NCI-H2107 treated with DMSO at 0.1 percent for 48 hours (cell line): ENCODE measurements around the gene ANKZF1.

Source experiments
- DNase-seq: peaks from one replicate; lab custom pipeline; 2025; ENCODE audit not compliant: unreplicated experiment; lab: John Stamatoyannopoulos, UW

ANKZF1 gene

GRCh38 chr2:219207134-219207883 is 22.3 kb upstream of the ANKZF1 start:
- DNase-seq = no peak

DNA sequence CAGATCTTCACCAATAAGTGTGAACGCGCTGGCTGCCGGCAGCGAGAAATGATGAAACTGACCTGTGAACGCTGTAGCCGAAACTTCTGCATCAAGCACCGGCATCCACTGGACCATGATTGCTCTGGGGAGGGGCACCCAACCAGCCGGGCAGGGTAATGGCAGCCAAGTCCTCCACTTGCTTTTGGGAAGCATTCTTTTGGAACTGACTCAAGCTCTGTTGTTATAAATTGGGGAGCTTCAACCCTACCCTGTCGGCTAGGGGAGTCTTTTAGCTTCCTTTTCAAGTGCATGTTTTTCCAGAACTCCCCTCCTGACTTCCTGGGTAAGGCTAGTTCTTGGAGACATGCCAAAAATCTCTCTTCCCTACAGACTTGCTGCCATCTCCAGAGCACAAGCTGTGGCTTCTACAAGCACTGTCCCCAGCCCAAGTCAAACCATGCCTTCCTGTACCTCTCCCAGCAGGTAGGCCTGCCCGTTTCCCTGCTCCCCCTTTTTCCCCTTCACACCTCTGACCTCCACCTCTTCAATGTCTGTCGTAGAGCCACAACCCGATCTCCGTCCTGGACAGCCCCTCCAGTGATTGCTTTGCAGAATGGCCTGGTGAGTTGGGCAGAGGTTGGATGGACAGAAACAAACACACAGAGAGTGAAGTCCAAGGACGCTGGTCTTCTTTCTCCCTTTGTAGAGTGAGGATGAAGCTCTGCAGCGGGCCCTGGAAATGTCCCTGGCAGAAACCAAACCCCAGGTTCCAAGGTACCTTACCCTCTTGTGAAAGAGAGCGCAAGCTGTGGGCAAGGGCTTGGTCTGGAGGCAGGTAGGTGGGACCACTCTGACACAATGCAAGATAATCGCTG is 21.5 kb upstream of the ANKZF1 start:
- DNase-seq = no peak

GRCh38 chr2:219209236-219210195 is 20.1 kb upstream of the ANKZF1 start:
- no peak for DNase-seq

DNA sequence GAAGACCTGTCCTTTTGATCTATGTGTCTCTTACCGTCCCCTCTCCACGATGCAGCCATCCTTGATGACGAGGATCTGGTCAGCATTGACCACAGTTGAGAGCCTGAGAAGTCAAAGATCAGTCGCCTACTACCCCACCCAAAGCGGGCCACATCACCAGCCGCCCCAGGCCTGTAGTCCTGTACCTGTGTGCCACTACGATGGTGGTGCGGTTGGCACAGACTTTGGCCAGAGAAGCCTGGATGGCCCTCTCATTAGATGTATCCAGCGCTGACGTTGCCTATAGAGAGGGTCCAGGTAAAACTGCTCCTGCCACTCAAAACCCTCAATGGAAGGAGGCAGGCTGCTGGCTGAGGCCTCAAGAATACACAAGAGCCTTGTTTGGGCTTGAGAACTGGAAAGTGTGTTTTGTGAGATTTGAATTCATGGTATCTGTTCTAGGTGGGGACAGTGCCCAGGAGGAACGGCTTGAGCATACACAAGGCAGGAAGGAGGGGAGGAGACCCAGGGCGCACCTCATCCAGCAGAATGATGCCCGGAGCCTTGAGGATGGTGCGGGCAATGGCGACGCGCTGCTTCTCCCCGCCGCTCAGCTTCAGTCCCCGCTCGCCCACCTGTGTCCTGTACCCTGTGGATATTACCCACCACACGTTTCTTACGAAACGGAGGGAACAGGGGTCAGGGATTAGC is 19.3 kb upstream of the ANKZF1 start:
- no peak for DNase-seq

GRCh38 chr2:219210886-219211362 is 18.7 kb upstream of the ANKZF1 start:
- no peak for DNase-seq

- no peak for DNase-seq
These were observed 16.6 kb upstream of the ANKZF1 start for GRCh38 chr2:219213026-219213415.

GRCh38 chr2:219213486-219214071 is 16.0 kb upstream of the ANKZF1 start:
- DNase-seq = no peak

DNA sequence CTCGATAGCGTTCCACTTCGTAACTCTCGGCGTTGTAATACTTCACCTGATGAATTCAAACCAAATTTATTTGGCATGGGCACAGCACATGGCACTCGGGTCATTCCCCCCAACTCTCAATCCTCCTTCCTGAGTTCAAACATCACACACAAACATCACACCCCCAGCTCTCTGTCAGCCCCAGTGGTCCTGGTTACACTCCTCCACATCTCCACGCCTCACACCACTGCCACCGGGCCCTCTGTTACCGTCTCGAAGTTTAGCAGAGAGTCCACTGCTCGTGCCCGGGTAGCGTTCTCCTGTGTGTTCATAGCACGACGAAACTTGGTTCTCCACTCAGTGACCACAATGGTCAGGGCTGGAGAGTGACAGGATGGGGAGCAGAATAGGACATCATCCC is 15.5 kb upstream of the ANKZF1 start:
- DNase-seq = no peak

- DNase-seq = no peak
These were observed 14.8 kb upstream of the ANKZF1 start for GRCh38 chr2:219214786-219215185.

DNA sequence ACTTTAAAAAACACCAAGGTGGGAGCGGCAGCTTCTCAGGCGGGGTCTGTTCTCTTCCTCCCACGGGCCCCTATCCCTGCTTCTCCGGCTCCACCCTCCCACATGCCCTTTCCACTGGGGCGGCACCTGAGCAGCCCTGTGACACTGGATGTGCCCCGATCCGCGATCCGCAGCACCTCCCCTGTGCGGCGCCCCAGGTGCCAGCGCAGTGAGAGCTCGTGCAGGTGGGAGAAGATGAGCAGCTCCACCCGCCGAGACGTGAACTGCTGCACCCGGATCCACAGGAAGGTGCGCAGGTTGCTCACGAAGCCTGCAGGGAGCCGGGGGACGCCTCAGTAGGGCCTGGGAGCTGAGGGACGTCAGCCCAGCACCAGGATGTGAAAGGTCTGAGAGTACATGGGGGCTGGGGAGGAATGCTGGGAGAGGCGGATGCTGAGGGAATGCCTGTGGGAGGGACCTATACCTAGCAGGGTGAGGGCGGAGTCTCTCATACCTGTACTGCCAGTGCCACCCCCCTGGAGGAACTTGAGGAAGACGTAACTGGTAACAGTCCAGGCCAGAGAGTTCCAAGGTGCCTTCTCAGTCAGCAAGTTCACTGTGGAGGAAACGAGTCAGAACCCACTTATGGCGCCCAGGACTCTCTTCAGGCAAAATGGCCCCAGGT is 13.6 kb upstream of the ANKZF1 start:
- DNase-seq = no peak

DNA sequence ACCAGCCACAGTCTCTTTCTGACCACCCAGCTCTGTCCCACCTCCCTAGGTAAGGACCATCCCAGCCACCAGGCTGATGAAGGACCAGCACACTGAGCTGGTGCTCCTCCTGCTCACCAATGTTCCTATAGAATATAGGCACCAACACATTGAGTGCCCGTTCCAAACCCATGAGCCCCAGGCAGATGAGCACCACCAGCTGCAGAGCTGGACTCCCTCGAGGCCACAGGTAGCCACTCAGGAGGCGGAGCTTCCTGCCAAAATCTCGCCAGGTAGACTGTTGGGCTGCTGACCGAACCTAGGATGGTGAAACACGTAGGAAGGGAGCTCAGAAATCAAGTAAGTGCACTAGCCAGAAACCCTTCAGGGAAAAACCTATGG is 13.1 kb upstream of the ANKZF1 start:
- no peak for DNase-seq

- DNase-seq = no peak
These were observed 11.3 kb upstream of the ANKZF1 start for GRCh38 chr2:219218217-219218731.

- DNase-seq = peak; percentile 42
These were observed 10.6 kb upstream of the ANKZF1 start, which contains the start of gene ABCB6 for GRCh38 chr2:219218732-219219701. Gene ABCB6 (minus strand): TSS chr2:219218958. CDS start chr2:219218673, 285 bp downstream.

GRCh38 chr2:219219784-219220532 is 9.6 kb upstream of the ANKZF1 start:
- DNase-seq = no peak

DNA sequence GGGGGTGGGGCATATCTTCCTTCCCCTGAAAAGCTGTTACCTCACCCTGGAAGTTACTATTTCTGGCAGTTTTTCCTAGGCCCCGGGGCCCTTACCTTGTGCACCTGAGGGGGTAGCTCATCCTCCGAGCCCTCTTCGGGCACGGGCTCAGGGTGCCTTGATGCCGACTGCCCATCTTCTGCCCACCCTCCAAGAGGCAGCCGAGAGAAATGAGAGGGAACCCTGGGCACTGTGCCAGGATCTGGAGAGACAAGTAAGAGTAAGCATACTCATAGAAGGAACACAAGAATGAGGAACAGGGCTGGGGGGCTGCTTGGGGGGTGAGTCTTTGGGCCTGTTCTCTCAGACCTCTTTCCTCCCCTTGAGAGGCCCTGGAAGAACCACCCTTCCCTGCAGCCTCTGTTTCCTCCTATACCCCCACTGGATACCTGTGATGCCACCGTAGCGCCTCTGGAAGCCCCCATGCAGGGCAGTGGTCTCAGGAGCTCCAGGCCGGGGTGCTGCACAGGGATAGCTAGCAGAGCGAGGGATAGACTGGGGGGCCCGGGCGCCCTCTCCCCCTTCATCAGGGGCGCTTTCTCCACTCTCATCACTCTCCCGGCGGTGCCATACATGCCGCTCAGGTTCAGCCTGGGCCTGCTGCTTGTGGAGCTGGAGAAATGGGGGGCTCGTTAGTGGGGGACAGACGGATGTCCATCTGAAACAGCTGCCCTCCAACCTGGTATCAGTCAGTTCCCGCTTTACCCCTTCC is 8.8 kb upstream of the ANKZF1 start:
- no peak for DNase-seq

- DNase-seq = no peak
These were observed 7.6 kb upstream of the ANKZF1 start for GRCh38 chr2:219221957-219222518.
